Duodenal mucosa (tissue), 2 donors: ENCODE data around the gene RPL3.
A peak's percentile ranks its signal among the peaks of the same experiment; 100 is the strongest.
"Not testable (repeated sequence)": the region's sequence is repeated elsewhere in the genome, so short reads cannot be mapped to it uniquely, and the experiment has no call there.

Experiments used
- H3K27ac ChIP-seq: one replicate; pipeline ENCODE4 v1.7.0; 2013; ENCODE audit warnings: low read depth, low read length
- H3K27me3 ChIP-seq, 2 donors: one replicate each; pipeline ENCODE4 v1.7.0; 2013; ENCODE audit warnings: low read length in 2 of 2, control low read depth in 1 of 2; ENCODE audit not compliant: insufficient read depth in 2 of 2, control insufficient read depth in 1 of 2
- H3K36me3 ChIP-seq, 2 donors: one replicate each; pipeline ENCODE4 v1.7.0; 2013; ENCODE audit warnings: low read length in 2 of 2, control low read depth in 1 of 2; ENCODE audit not compliant: insufficient read depth in 2 of 2, control insufficient read depth in 1 of 2
- H3K4me1 ChIP-seq, 2 donors: one replicate each; pipeline ENCODE4 v1.7.0; 2013; ENCODE audit warnings: low read length in 2 of 2, control low read depth in 1 of 2; ENCODE audit not compliant: insufficient read depth in 2 of 2, control insufficient read depth in 1 of 2
- H3K4me3 ChIP-seq, 2 donors: one replicate each; pipeline ENCODE4 v1.7.0; 2013; ENCODE audit warnings: low read length in 2 of 2, low read depth in 1 of 2
- H3K9ac ChIP-seq, 2 donors: one replicate each; pipeline ENCODE4 v1.7.0; 2013; ENCODE audit warnings: low read length in 2 of 2, low read depth in 1 of 2
- H3K9me3 ChIP-seq, 2 donors: one replicate each; pipeline ENCODE4 v1.7.0; 2013; ENCODE audit warnings: low read length in 2 of 2, control low read depth in 1 of 2; ENCODE audit not compliant: control insufficient read depth in 1 of 2

The RPL3 gene

DNA sequence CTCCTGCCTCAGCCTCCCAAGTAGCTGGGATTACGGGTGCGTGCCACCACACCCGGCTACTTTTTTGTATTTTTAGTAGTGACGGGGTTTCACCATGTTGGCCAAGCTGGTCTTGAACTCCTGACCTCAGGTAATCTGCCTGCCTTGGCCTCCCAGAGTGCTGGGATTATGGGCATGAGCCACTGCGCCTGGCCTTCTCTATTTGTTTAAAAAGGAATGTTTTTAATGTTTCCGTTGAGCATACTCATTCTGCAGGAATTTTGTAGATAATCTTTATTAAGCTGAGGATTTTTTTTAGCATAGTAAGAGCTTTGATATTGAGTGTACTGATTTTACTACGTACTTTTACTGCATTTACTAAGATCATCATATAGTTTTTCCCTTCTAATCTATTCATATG is 20.4 kb upstream of the RPL3 start:
- H3K27me3 ChIP-seq, H3K9ac ChIP-seq, H3K36me3 ChIP-seq, H3K4me1 ChIP-seq, H3K27ac ChIP-seq, H3K4me3 ChIP-seq, H3K9me3 ChIP-seq: not testable (repeated sequence)

DNA sequence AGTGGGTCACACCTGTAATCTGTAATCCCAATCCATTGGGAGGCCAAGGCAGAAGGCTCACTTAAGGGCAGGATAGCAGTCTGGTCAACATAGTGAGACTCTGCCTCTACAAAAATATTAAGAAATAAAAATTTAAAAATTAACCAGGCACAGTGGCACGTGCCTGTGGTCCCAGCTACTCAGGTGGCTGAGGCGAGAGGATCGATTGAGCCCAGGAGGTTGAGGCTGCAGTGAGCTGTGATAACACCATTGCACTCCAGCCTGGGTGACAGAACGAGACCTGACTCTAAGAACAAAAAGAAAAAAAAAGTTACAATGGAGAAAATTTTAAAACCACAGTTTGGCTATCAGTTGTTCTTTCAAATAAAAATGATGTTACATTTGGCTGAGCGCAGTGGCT is 17.0 kb upstream of the RPL3 start:
- H3K27ac ChIP-seq: no peak overlapping the region
- no peaks in the 10 kb centered on the region for H3K36me3 ChIP-seq

DNA sequence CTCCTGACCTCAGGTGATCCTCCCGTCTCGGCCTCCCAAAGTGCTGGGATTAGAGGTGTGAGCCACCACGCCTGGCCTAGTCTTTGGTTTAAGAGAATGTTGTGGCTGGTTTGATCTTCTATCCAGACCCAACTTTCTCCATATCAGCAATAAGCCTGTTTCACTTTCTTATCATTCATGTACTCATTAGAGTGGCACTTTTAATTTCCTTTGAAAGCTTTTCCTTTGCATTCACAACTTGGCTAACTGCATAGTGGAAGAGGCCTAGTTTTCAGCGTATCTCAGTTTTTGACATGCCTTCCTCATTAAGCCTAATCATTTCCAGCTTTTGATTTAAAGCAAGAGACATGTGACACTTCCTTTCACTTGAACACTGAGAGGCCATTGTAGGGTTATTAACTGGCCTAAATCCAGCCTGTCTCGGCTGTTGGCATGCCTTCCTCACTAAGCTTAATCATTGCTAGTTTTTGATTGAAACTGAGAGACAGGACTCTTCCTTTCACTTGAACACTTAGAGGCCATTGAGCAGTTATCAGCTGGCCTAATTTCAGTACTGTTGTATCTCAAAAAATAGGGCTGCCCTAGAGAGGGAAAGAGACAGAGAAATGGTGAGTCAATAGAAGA is 13.1 kb upstream of the RPL3 start:
- no peaks in the 10 kb centered on the region for H3K27me3 ChIP-seq
- no peak overlapping the region for H3K4me3 ChIP-seq
- no peak overlapping the region for H3K27ac ChIP-seq
- no peaks in the 10 kb centered on the region for H3K9me3 ChIP-seq
- no peaks in the 10 kb centered on the region for H3K36me3 ChIP-seq
- H3K9ac ChIP-seq: no peak overlapping the region
- H3K4me1 ChIP-seq: no peaks in the 10 kb centered on the region

More for the DNA sequence above, 17.0 kb upstream of the RPL3 start:
- no peak overlapping the region for H3K4me3 ChIP-seq
- H3K9ac ChIP-seq: no peak overlapping the region
- no peaks in the 10 kb centered on the region for H3K27me3 ChIP-seq
- H3K9me3 ChIP-seq: no peaks in the 10 kb centered on the region
- no peaks in the 10 kb centered on the region for H3K4me1 ChIP-seq

DNA sequence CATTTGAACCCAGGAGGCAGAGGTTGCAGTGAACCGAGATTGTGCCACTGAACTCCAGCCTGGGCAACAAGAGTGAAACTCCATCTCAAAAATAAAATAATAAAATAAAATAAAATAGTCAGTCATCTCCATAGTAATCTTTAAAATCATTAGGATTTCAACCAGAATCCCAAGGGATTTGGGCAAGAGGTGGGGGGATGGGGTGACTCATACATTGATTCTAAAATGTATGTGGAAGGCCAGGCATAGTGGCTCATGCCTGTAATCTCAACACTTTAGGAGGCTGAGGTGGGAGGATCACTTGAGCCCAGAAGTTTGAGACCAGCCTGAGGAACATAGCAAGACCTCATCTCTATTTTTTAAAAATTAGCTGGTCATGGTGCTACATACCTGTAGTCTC is 11.1 kb upstream of the RPL3 start:
- not testable (repeated sequence) for H3K36me3 ChIP-seq, H3K9me3 ChIP-seq, H3K27ac ChIP-seq, H3K27me3 ChIP-seq, H3K4me3 ChIP-seq, H3K9ac ChIP-seq, H3K4me1 ChIP-seq

DNA sequence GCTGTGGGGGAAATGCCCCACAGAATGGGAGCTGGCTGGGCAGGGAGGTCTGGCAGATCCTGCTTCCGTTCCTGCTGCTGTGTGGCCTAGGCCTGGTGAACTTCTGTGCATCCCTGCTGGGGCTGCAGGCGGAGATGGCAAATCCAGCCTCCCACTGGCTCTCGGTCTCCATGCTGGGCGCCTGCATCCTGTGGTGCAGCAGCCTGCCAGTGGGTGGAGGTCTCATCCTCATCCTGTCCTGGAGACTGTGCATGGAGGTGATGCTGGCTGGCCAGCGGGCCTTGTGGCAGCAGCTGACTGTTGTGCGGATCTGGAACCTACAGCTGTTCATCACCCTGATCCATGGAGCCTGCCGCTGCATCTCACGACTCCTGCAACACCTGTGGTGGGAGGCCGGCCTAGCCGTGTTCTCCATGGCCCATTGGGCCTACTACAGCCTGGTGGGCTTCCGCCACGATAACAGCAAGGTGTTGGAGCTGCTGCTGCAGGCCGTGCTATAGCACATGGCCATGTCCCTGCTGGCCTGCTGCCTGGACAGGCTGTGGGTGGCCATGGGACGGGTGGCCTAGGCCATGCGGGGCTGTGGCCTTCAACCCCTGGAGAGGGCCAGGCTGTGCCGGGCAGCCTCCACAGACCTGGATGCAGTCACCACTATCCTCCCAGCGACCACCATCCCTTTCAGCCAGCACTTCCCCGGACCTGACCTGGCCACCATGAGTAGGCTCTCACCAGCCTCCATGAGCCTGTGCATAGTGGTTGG is 8.8 kb upstream of the RPL3 start:
- Histone ChIP-seq H3K9me3 (no peaks in the 10 kb centered on the region), H3K9ac (no peak overlapping the region), H3K4me1 (no peaks in the 10 kb centered on the region), H3K27me3 (no peaks in the 10 kb centered on the region), H3K27ac (no peak overlapping the region), H3K4me3 (no peak overlapping the region), H3K36me3 (no peaks in the 10 kb centered on the region)

DNA sequence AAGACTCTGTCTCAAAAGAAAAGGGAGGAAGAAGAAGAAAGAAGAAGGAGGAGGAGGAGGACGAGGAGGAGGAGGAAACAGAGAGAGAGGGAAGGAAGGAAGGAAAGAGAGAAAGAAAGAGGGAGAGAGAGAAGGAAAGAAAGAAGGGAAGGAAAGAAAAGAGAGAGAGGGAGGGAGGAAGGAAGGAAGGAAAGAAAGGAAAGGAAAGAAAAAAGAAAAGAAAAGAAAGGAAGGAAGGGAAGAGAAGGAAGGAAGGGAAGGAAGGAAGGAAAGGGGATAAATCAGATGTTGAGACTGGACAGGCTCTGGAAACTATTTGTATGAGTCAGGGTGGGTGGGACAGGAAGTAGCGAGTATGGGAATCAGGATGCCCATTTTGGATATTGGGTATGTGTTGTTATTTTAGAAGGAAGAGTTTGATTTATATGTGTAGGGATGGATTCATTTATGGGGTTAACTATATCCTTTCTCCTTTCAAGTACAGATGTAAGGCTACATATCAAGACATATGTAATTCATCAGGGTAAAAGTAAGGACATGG is 6.0 kb upstream of the RPL3 start:
- no peaks in the 10 kb centered on the region for H3K36me3 ChIP-seq

DNA sequence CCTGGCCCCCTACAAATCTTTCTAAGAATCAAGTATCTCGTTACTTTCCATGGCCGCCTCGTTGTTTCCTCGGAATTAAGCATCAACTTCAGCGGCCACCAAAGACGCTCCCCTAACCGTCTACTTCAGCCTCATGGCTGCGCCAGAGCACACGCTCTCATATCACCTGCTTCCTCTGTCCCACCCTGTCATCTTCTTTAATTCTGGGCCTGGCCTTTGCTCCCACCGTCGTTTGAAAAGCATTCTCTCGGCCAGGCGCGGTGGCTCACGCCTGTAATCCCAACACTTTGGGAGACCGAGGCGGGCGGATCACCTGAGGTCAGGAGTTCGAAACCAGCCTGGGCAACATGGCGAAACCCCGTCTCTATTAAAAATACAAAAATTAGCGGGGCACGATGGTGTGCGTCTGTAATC is 1.2 kb upstream of the RPL3 start:
- H3K4me1 ChIP-seq: peaks cover 25 to 30% of the 10 kb centered on the region in 2 donors
- H3K9me3 ChIP-seq, H3K9ac ChIP-seq, H3K27ac ChIP-seq, H3K27me3 ChIP-seq: not testable (repeated sequence)
- peaks cover 23 to 26% of the 10 kb centered on the region in 2 donors for H3K36me3 ChIP-seq
- H3K4me3 ChIP-seq: peak overlapping the region; percentile 76 to 84

More for the DNA sequence above, 6.0 kb upstream of the RPL3 start:
- Histone ChIP-seq H3K9ac (no peak overlapping the region), H3K4me1 (no peaks in the 10 kb centered on the region), H3K9me3 (no peaks in the 10 kb centered on the region), H3K27me3 (no peaks in the 10 kb centered on the region), H3K4me3 (no peak overlapping the region), H3K27ac (no peak overlapping the region)

DNA sequence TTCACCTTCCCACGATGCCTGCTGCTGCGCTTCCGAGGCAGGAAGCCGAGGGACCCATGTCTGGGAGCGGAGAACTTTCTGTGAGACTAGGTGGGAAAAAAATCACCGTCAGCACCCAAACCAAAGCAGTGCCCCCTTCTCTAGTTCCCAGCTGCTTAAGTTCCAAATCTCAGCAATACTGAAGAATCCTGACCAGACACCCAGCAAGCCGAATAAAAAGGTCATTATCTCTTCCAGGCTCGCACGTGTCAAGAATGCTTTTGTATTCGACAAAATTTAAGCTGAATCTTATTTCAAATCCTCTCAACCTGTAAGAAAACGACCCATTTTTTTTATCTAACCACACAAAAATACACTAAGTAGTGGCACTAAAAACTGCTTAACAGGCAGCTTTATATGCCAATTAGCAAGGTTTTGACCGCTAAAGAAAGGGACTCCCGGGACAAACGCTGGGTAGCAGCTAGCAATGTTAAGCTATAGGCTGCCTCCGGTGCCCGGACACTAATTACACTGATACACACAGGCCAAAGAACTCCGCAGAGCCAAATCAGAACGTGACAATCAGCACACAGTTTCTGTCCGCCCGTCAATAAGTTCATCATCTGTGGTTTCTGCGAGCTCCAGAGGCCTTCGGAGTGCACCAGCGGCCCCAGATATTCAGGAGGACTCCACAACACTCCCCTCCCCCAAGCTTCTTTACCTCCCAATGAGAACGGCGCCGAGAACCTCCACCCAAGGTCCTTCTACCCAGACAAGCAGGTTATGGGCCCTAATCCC is 728 bp downstream of the RPL3 start:
- peaks cover 37 to 45% of the 10 kb centered on the region in 2 donors for H3K4me1 ChIP-seq
- peaks cover 43 to 45% of the 10 kb centered on the region in 2 donors for H3K36me3 ChIP-seq
- peak overlapping the region; percentile 87 for H3K27ac ChIP-seq
- no peaks in the 10 kb centered on the region for H3K9me3 ChIP-seq
- peak overlapping the region; percentile 76 to 96 for H3K9ac ChIP-seq
- H3K4me3 ChIP-seq: peak overlapping the region; percentile 76 to 93
- H3K27me3 ChIP-seq: no peaks in the 10 kb centered on the region

DNA sequence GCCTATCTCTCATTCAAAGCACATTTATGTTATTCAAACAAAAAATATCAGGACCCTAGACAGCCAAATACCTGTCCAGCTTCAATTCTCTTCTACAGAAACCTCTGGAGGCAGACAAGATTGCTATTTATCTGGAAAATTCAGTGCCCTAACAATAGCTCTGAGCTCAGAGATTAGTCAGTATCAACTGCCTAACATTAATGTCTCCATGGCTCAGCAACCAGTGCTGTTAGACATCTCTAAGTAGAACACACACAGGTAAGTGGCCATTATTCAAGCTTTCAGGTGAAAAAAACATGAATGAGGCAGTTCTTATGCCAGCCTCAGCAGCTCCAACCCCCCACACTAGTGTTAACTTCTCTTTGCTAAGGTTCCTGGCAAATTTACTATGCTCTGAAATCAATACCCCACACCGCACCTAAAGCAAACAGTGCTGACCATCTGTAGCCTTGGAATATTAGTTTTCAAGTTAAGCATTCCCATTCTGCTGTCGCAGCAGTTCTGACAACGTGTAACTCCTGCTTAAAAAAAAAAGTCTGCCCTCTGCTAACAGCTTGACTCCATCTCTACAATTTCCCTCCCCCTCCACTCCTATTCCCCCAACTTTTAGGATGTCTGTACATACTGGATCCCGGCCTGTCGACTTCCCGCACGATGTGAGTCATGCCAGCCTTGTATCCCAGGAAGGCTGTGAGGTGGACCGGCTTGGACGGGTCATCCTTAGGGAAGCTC is 1.5 kb downstream of the RPL3 start:
- Histone ChIP-seq H3K9ac (peak overlapping the region; percentile 76 to 96), H3K27me3 (no peaks in the 10 kb centered on the region), H3K36me3 (peaks cover 50 to 53% of the 10 kb centered on the region in 2 donors), H3K4me1 (peaks cover 37 to 45% of the 10 kb centered on the region in 2 donors), H3K27ac (no peak overlapping the region), H3K9me3 (no peaks in the 10 kb centered on the region), H3K4me3 (peak overlapping the region; percentile 76 to 93)
